GM23338 (cell line): ENCODE data around the gene GPRIN1.

Experiments
- CREB1 ChIP-seq: fragments of 250-450 bp; sonication (Bioruptor Pico); IDR thresholded peaks from 2 replicates; pipeline ENCODE4 v1.5.0; 2020; ENCODE audit warnings: low read depth, mild to moderate bottlenecking, moderate library complexity
- CTCF ChIP-seq, 2 experiments: fragments of 200-600 bp in 1 of 2; sonication (generic) in 1 of 2; conservative IDR thresholded peaks; 2 replicates each; pipeline versions ENCODE4 v1.5.1 to v1.6.1; 2016 to 2017; ENCODE audit warnings: antibody characterized with exemption in 2 of 2, low read depth in 2 of 2, mild to moderate bottlenecking in 2 of 2, moderate library complexity in 1 of 2
- EZH2 ChIP-seq: fragments of 200-600 bp; sonication (generic); IDR thresholded peaks from one replicate; pipeline ENCODE4 v1.8.0; 2017; ENCODE audit warnings: antibody characterized with exemption, mild to moderate bottlenecking, low read depth; ENCODE audit not compliant: unreplicated experiment
- EZH2phosphoT487 ChIP-seq: fragments of 200-600 bp; sonication (generic); IDR thresholded peaks from one replicate; pipeline ENCODE4 v1.8.1; 2018; ENCODE audit warnings: antibody characterized with exemption; ENCODE audit not compliant: unreplicated experiment
- JUNB ChIP-seq: IDR thresholded peaks from one replicate; pipeline ENCODE4 v1.6.1; 2016; ENCODE audit warnings: antibody characterized with exemption; ENCODE audit not compliant: unreplicated experiment
- NANOG ChIP-seq: IDR thresholded peaks from 2 replicates; pipeline ENCODE4 v1.6.1; 2016; ENCODE audit warnings: antibody characterized with exemption, borderline replicate concordance
- POLR2AphosphoS5 ChIP-seq: IDR thresholded peaks from 2 replicates; pipeline ENCODE4 v1.6.1; 2016; ENCODE audit warnings: antibody characterized with exemption, low read depth
- REST ChIP-seq: IDR thresholded peaks from one replicate; pipeline ENCODE4 v1.6.1; 2018; ENCODE audit warnings: antibody characterized with exemption; ENCODE audit not compliant: unreplicated experiment
- STAT1 ChIP-seq: IDR thresholded peaks from one replicate; pipeline ENCODE4 v1.6.1; 2016; ENCODE audit warnings: antibody characterized with exemption; ENCODE audit not compliant: unreplicated experiment

DNA sequence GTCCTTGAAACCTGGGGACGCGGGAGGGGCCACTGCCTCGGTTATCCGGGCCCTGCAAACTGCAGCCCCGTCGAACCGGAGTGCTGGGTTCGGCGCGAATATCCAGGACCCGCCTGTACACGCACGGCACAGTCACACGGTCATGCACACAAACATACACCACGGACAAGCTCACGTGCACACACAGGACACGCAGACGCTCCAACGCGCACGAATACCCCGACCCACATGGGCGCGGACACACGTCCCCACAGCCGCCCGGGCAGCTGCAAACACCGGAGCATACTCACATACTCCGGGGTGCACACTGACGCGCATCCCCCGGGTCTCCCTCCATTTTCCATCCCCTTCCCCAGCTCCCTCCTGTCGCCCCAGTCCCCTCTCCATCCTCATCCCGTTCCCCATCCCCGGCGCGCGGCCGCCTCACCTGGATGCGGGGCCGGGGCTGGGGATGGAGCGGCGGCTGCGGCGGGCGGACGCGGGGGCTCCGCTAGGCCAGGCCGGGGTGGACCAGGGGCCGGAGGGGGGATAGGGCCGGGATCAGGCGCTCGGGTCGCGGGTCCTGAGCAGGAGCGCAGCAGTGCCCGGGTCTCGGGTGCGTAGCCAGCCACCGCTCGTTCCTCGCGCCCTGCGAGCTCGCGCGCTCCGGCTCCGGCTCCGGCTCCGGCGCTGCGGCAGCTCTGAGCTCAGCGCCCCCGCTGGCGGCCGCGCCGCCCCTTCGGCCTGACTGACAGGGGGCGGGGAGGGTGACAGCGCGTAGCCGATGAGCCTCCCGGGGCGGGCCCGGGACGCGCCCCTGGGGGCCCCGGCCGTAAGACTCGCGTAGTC, 20.1 kb upstream of the GPRIN1 start, which contains the start of the genes EIF4E1B and SNCB:
- TF ChIP-seq POLR2AphosphoS5 = peak; percentile 55; the same call in 1 of the 2 replicates
- TF ChIP-seq CTCF (conservative IDR thresholded peaks at IDR 0.05; ENCODE audit: low read depth in 2 of 2) = no peak
- TF ChIP-seq REST = no peak
- TF ChIP-seq EZH2 = no peak
- TF ChIP-seq EZH2phosphoT487 = no peak
- TF ChIP-seq CREB1 (CRISPR knock-in tag) = no peak
- TF ChIP-seq STAT1 = no peak
- TF ChIP-seq NANOG = no peak
- TF ChIP-seq JUNB = no peak
